H1 (cell line): Measurements from ENCODE around the gene SOX8. TPM values are rescaled to one million over a fixed set of nuclear protein-coding genes. Genes with fewer than 3 reads are reported as not detected.

Experiments used
- CTCF ChIA-PET: fragments of 300-600 bp; sonication (Branson Sonifier 250); formaldehyde crosslinking; loops from one replicate; lab custom pipeline; 2021; ENCODE audit not compliant: partially characterized antibody; lab: Charles Lee
- POLR2A ChIA-PET: fragments of 300-600 bp; sonication (Branson Sonifier 250); formaldehyde crosslinking; loops from one replicate; lab custom pipeline; 2021; ENCODE audit warnings: inconsistent platforms; ENCODE audit not compliant: partially characterized antibody; lab: Charles Lee
- DNase-seq, 2 experiments: peaks; one replicate each; pipeline versions ENCODE4 v3.0.0 to v3.0.0-alpha.2; 2010 to 2022; ENCODE audit warnings: low spot score in 2 of 2, low read depth in 1 of 2, mixed read lengths in 1 of 2
- FAIRE-seq: peaks from 2 replicates; lab custom pipeline; 2011; peaks lifted over from hg19 to GRCh38; lab: Jason Lieb, UNC
- H2AFZ ChIP-seq: 2 replicates; pipeline ENCODE4 v1.8.1; 2012; ENCODE audit warnings: low read length, inconsistent platforms
- H2AK5ac ChIP-seq: 2 replicates; pipeline ENCODE4 v1.6.1; 2013; ENCODE audit warnings: low read depth, low read length
- H2BK120ac ChIP-seq: replicated peaks from 2 replicates; pipeline ENCODE3; 2013; ENCODE audit warnings: low read depth, low read length, inconsistent platforms
- H2BK12ac ChIP-seq: 2 replicates; pipeline ENCODE4 v1.6.1; 2013; ENCODE audit warnings: low read depth, low read length
- H2BK15ac ChIP-seq: 2 replicates; pipeline ENCODE4 v1.6.1; 2013; ENCODE audit warnings: low read length
- H2BK20ac ChIP-seq: 2 replicates; pipeline ENCODE4 v1.6.1; 2013; ENCODE audit warnings: low read length
- H2BK5ac ChIP-seq: 2 replicates; pipeline ENCODE4 v1.6.1; 2013; ENCODE audit warnings: low read depth, low read length
- H3K14ac ChIP-seq: 2 replicates; pipeline ENCODE4 v1.6.1; 2013; ENCODE audit warnings: inconsistent platforms; ENCODE audit not compliant: insufficient read length
- H3K18ac ChIP-seq: 2 replicates; pipeline ENCODE4 v1.6.1; 2013; ENCODE audit warnings: low read length; ENCODE audit errors: extremely low read depth
- H3K23ac ChIP-seq: 2 replicates; pipeline ENCODE4 v1.6.1; 2013; ENCODE audit warnings: inconsistent platforms; ENCODE audit not compliant: insufficient read length
- H3K23me2 ChIP-seq: 2 replicates; pipeline ENCODE4 v1.6.1; 2013; ENCODE audit warnings: low read depth, low read length
- H3K27ac ChIP-seq: 2 replicates; pipeline ENCODE4 v1.6.1; 2011; ENCODE audit warnings: low read depth, low read length, inconsistent platforms
- H3K27me3 ChIP-seq, 4 experiments: replicated peaks in 1 of 4; 1 replicate in 1 of 4; 2 replicates in 3 of 4; pipeline versions ENCODE4 v1.6.1 to v1.8.1; 2011 to 2013; ENCODE audit warnings: low read length in 3 of 4, mild to moderate bottlenecking in 3 of 4, inconsistent platforms in 2 of 4, mixed read lengths in 2 of 4, moderate library complexity in 1 of 4; ENCODE audit not compliant: control insufficient read depth in 3 of 4, insufficient read depth in 3 of 4; ENCODE audit errors: extremely low read depth in 1 of 4
- H3K36me3 ChIP-seq, 4 experiments: 2 replicates each; pipeline versions ENCODE4 v1.6.1 to v1.8.1; 2011 to 2013; ENCODE audit warnings: mild to moderate bottlenecking in 4 of 4, low read length in 3 of 4, moderate library complexity in 2 of 4, control low read depth in 1 of 4, inconsistent platforms in 1 of 4; ENCODE audit not compliant: insufficient read depth in 4 of 4, control insufficient read depth in 2 of 4
- H3K4ac ChIP-seq: replicated peaks from 2 replicates; pipeline ENCODE3; 2013; ENCODE audit warnings: low read length, low read depth, mixed read lengths, inconsistent platforms; ENCODE audit not compliant: insufficient read length
- H3K4me1 ChIP-seq, 4 experiments: replicated peaks in 1 of 4; 1 replicate in 1 of 4; 2 replicates in 3 of 4; pipeline versions ENCODE4 v1.6.1 to v1.8.1; 2011 to 2013; ENCODE audit warnings: low read length in 3 of 4, inconsistent platforms in 2 of 4, mixed read lengths in 1 of 4; ENCODE audit not compliant: insufficient read depth in 4 of 4, control insufficient read depth in 3 of 4
- H3K4me2 ChIP-seq, 2 experiments: 2 replicates each; pipeline versions ENCODE4 v1.6.1 to v1.8.1; 2011 to 2013; ENCODE audit warnings: low read depth in 2 of 2, low read length in 2 of 2, control low read depth in 1 of 2, inconsistent platforms in 1 of 2, mild to moderate bottlenecking in 1 of 2; ENCODE audit not compliant: insufficient read depth in 1 of 2
- H3K4me3 ChIP-seq, 4 experiments: fragments of 200-600, 300-600 bp in 1 of 4; sonication (generic), shearing (Covaris generic), sonication (Bioruptor Twin) in 1 of 4; 2 replicates each; pipeline versions ENCODE4 v1.5.1 to v1.8.1; 2011 to 2016; ENCODE audit warnings: low read length in 4 of 4, low read depth in 3 of 4, control low read depth in 2 of 4, inconsistent platforms in 2 of 4, mild to moderate bottlenecking in 2 of 4, mixed read lengths in 1 of 4, moderate library complexity in 1 of 4; ENCODE audit not compliant: insufficient read depth in 2 of 4; ENCODE audit errors: extremely low read depth in 1 of 4
- H3K56ac ChIP-seq: replicated peaks from 2 replicates; pipeline ENCODE3; 2013; ENCODE audit warnings: low read depth, mild to moderate bottlenecking, mixed read lengths, low read length, inconsistent platforms; ENCODE audit not compliant: insufficient read length
- H3K79me1 ChIP-seq: 2 replicates; pipeline ENCODE4 v1.6.1; 2013; ENCODE audit warnings: low read depth, low read length, control low read depth
- H3K79me2 ChIP-seq, 2 experiments: 2 replicates each; pipeline versions ENCODE4 v1.6.1 to v1.8.1; 2012 to 2013; ENCODE audit warnings: low read length in 2 of 2, mild to moderate bottlenecking in 2 of 2, inconsistent platforms in 1 of 2; ENCODE audit not compliant: insufficient read depth in 2 of 2, control insufficient read depth in 1 of 2
- H3K9ac ChIP-seq, 4 experiments: replicated peaks in 1 of 4; 1 replicate in 1 of 4; 2 replicates in 3 of 4; pipeline versions ENCODE4 v1.6.1 to v1.8.1; 2011 to 2013; ENCODE audit warnings: low read depth in 3 of 4, low read length in 3 of 4, control low read depth in 2 of 4, mild to moderate bottlenecking in 2 of 4, moderate library complexity in 2 of 4, inconsistent platforms in 1 of 4; ENCODE audit errors: extremely low read depth in 1 of 4
- H3K9me3 ChIP-seq, 2 experiments: 2 replicates each; pipeline versions ENCODE4 v1.6.1 to v1.8.1; 2012 to 2013; ENCODE audit warnings: mild to moderate bottlenecking in 2 of 2, moderate library complexity in 2 of 2, control low read depth in 1 of 2, inconsistent platforms in 1 of 2, low read depth in 1 of 2, low read length in 1 of 2, mixed read lengths in 1 of 2; ENCODE audit not compliant: insufficient read depth in 2 of 2
- H4K20me1 ChIP-seq, 2 experiments: replicated peaks in 1 of 2; 2 replicates each; pipeline versions ENCODE3 to v1.8.1; 2011 to 2013; ENCODE audit warnings: inconsistent platforms in 2 of 2, low read length in 2 of 2, mild to moderate bottlenecking in 1 of 2; ENCODE audit not compliant: insufficient read depth in 2 of 2, control insufficient read depth in 1 of 2
- H4K5ac ChIP-seq: 2 replicates; pipeline ENCODE4 v1.6.1; 2013; ENCODE audit warnings: low read length, low read depth, mixed read lengths, inconsistent platforms; ENCODE audit not compliant: insufficient read length
- H4K8ac ChIP-seq: 2 replicates; pipeline ENCODE4 v1.8.0; 2013; ENCODE audit warnings: mild to moderate bottlenecking, moderate library complexity, low read length, inconsistent platforms; ENCODE audit not compliant: insufficient read depth; ENCODE audit errors: extremely low read depth
- H4K91ac ChIP-seq: replicated peaks from 2 replicates; pipeline ENCODE3; 2013; ENCODE audit warnings: low read length, mixed read lengths, inconsistent platforms; ENCODE audit not compliant: insufficient read length
- ASH2L ChIP-seq: fragments of 200-600, 300-600 bp; sonication (generic); IDR thresholded peaks from one replicate; pipeline ENCODE4 v1.7.1; 2017; ENCODE audit warnings: low read length
- BACH1 ChIP-seq: IDR thresholded peaks from 2 replicates; pipeline ENCODE4 v1.6.1; 2012; ENCODE audit warnings: low read length, improper control_type of control experiment
- BRCA1 ChIP-seq: IDR thresholded peaks from 2 replicates; pipeline ENCODE4 v1.6.1; 2012; ENCODE audit warnings: low read depth, low read length, improper control_type of control experiment
- CBX8 ChIP-seq: fragments of 300-800, 300-1000 bp; sonication (generic); IDR thresholded peaks from 2 replicates; pipeline ENCODE4 v1.7.1; 2016; ENCODE audit warnings: low read depth, low read length, borderline replicate concordance
- KDM5A ChIP-seq: fragments of 200-600 bp; IDR thresholded peaks from 2 replicates; pipeline ENCODE4 v1.7.1; 2012; ENCODE audit warnings: mild to moderate bottlenecking, low read length, inconsistent platforms, mixed read lengths
- MAFK ChIP-seq: IDR thresholded peaks from 2 replicates; pipeline ENCODE4 v1.6.1; 2012; ENCODE audit warnings: low read depth, mild to moderate bottlenecking, improper control_type of control experiment, low read length
- NANOG ChIP-seq: IDR thresholded peaks from 2 replicates; pipeline ENCODE4 v1.6.1; 2011; ENCODE audit warnings: low read length, low read depth, mild to moderate bottlenecking, inconsistent platforms; ENCODE audit not compliant: insufficient read depth, poor library complexity, severe bottlenecking
- SUZ12 ChIP-seq: fragments of 200-600 bp; sonication (generic); IDR thresholded peaks from 2 replicates; pipeline ENCODE4 v1.6.1; 2012; ENCODE audit warnings: mild to moderate bottlenecking, inconsistent platforms, low read length, moderate library complexity, mixed read lengths
- TAF1 ChIP-seq: IDR thresholded peaks from 2 replicates; pipeline ENCODE4 v1.6.1; 2011; ENCODE audit warnings: mild to moderate bottlenecking, low read depth, low read length
- TCF12 ChIP-seq: IDR thresholded peaks from 2 replicates; pipeline ENCODE4 v1.6.1; 2011; ENCODE audit warnings: low read depth, mild to moderate bottlenecking, low read length
- YY1 ChIP-seq: IDR thresholded peaks from 2 replicates; pipeline ENCODE4 v1.6.1; 2011; ENCODE audit warnings: low read depth, mild to moderate bottlenecking, low read length
- ZNF274 ChIP-seq: IDR thresholded peaks from 2 replicates; pipeline ENCODE4 v1.7.0; 2012; ENCODE audit warnings: low read length, borderline replicate concordance; ENCODE audit errors: extremely low read depth
- WGBS, 2 experiments: shearing (Covaris generic) in 1 of 2; methylation state at CpG; one replicate each; pipeline versions ENCODE4 v1.1.6 to v1.1.7; 2013 to 2015; ENCODE audit warnings: low lambda C conversion rate in 2 of 2, mixed read lengths in 2 of 2, inconsistent platforms in 1 of 2, low coverage in 1 of 2, missing lambda C conversion rate in 1 of 2; ENCODE audit not compliant: insufficient replicate concordance in 2 of 2, insufficient coverage in 1 of 2, insufficient read length in 1 of 2; ENCODE audit errors: extremely low coverage in 1 of 2, missing lambda C conversion rate in 1 of 2; 5-methylcytosine and 5-hydroxymethylcytosine counted together
- polyA plus RNA-seq, 7 experiments: library from polyadenylated mRNA; depleted of rRNA in 3 of 7; stranded (reverse) in 5 of 7; unstranded in 2 of 7; fragments of >200 nt in 5 of 7; fragments of 200-250 nt in 2 of 7; gene quantifications; 1 replicate in 5 of 7; 2 replicates in 1 of 7; 4 replicates in 1 of 7; pipeline versions ENCODE4 v1.2.1 to v1.2.3, GENCODE V29; 2011 to 2013; ENCODE audit warnings: missing spikeins in 2 of 7, mixed read lengths in 2 of 7
- total RNA-seq: library from RNA; stranded (reverse); fragmentation: NEBNext Ultra II Directional; extraction: Animal tissue kit (Norgen Biotek cat#: 25700); gene quantifications from 2 replicates; pipeline ENCODE4 v1.2.1, GENCODE V29; 2021

SOX8 gene
- total and polyA plus RNA-seq, 2 of the 8 experiments (the other 6 are each of a cell fraction or from before 2014, with no cell fraction given), result 2.2 to 5.7 TPM

DNA sequence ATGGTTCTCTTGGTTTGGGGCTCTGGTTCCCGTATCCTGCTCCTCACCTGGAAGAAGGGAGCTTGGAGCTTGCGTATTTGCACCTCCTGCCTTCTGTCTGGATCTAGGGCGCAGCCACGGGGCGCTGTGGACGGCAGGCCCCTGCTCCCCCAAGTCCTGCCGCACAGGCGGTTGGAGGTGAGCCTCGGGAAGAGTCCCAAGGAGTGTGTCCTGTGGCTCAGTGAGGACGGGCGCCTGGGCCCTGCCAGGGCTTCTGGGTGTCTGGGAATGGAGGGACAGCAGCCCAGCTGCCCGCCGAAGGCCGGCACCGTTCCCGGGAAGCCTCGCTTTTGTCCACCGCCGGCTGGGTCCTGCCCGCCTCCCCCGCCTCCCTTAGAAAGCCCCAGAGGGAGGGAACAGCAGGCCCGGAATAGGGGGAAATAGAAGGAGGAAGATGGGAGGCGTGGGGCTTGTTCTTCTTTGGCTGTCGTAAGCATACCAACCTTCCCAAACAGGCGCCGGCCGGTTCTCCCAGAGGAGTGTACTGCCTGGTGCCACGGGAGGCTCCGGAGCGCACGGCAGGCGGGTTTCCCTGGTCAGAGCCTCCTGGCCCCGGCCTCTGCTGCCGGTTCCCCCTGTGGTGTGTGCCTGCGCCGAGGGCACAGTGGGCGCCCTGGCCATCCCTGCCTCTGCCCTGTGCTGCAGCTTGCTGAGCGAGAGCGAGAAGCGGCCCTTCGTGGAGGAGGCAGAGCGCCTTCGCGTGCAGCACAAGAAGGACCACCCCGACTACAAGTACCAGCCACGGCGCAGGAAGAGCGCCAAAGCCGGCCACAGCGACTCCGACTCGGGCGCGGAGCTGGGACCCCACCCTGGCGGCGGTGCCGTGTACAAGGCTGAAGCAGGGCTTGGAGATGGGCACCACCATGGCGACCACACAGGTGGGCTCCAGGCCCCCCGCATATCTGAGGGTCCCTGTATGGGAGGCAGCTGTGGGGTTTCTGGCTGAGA is 1.8 kb downstream of the SOX8 start:
- Histone ChIP-seq H2BK12ac (no peak overlapping the region), H3K23me2 (peaks cover 3% of the 10 kb centered on the region; the same call in 1 of the 2 replicates), H3K18ac (no peak overlapping the region; the same call in 1 of the 2 replicates), H3K27ac (no peak overlapping the region), H3K23ac (no peak overlapping the region), H2BK15ac (no peak overlapping the region), H4K8ac (peak overlapping the region; percentile 38; the same call in 1 of the 2 replicates), H3K56ac (no peak overlapping the region), H3K79me2 (no peaks in the 10 kb centered on the region), H3K4me3 (peak overlapping the region in 2 of 4 experiments; percentile 8 to 65; a peak in 2 of 8 replicates), H3K79me1 (peaks cover 2% of the 10 kb centered on the region; the same call in 1 of the 2 replicates), H3K4me2 (peak overlapping the region; percentile 74 to 84; a peak in 3 of 4 replicates), H3K9me3 (no peaks in the 10 kb centered on the region), H4K5ac (no peak overlapping the region), H2BK120ac (no peak overlapping the region), H3K36me3 (peaks cover 0 to 6% (median 0%) of the 10 kb centered on the region in 4 experiments; a peak in 1 of 8 replicates), H4K20me1 (peaks cover 3 to 7% of the 10 kb centered on the region in 2 experiments), H2BK5ac (no peak overlapping the region), H2AK5ac (no peak overlapping the region), H3K27me3 (peaks cover 29 to 43% (median 40%) of the 10 kb centered on the region in 4 experiments), H2BK20ac (no peak overlapping the region), H3K4ac (no peak overlapping the region), H3K9ac (no peak overlapping the region), H2AFZ (no peak overlapping the region), H3K14ac (no peak overlapping the region), H4K91ac (no peak overlapping the region), H3K4me1 (peaks cover 0 to 16% (median 7%) of the 10 kb centered on the region in 4 experiments; a peak in 6 of 7 replicates)
- DNase-seq (no peak), FAIRE-seq (no peak)
- POLR2A ChIA-PET, result interaction anchor here (0.5 kb wide), 1 partner anchor 59 kb away, joined by 4 read pairs; no protein-coding TSS in a partner anchor
- CTCF ChIA-PET, result interaction anchor here (0.5 to 0.9 kb wide), 2 partner anchors 24 to 139 kb away, joined by 3 read pairs; no protein-coding TSS in a partner anchor
- WGBS, 2 experiments, result 83% methylated on average over 51 of the region's 59 CpGs; no CpG with 5 or more reads in 1 of the 2 experiments
- no peak for TF ChIP-seq SUZ12
- no peak for TF ChIP-seq ASH2L
- TF ChIP-seq TAF1, result no peak
- TF ChIP-seq KDM5A, result no peak
- TF ChIP-seq CBX8, result no peak
- no peak for TF ChIP-seq MAFK
- no peak for TF ChIP-seq ZNF274
- no peak for TF ChIP-seq TCF12
- TF ChIP-seq NANOG, result no peak
- no peak for TF ChIP-seq BRCA1
- no peak for TF ChIP-seq BACH1
- no peak for TF ChIP-seq YY1
